ENCODE results near the gene NKX2-1.
"Not testable (repeated sequence)": the region's sequence is repeated elsewhere in the genome, so short reads cannot be mapped to it uniquely, and the experiment has no call there.

NKX2-1 gene

DNA sequence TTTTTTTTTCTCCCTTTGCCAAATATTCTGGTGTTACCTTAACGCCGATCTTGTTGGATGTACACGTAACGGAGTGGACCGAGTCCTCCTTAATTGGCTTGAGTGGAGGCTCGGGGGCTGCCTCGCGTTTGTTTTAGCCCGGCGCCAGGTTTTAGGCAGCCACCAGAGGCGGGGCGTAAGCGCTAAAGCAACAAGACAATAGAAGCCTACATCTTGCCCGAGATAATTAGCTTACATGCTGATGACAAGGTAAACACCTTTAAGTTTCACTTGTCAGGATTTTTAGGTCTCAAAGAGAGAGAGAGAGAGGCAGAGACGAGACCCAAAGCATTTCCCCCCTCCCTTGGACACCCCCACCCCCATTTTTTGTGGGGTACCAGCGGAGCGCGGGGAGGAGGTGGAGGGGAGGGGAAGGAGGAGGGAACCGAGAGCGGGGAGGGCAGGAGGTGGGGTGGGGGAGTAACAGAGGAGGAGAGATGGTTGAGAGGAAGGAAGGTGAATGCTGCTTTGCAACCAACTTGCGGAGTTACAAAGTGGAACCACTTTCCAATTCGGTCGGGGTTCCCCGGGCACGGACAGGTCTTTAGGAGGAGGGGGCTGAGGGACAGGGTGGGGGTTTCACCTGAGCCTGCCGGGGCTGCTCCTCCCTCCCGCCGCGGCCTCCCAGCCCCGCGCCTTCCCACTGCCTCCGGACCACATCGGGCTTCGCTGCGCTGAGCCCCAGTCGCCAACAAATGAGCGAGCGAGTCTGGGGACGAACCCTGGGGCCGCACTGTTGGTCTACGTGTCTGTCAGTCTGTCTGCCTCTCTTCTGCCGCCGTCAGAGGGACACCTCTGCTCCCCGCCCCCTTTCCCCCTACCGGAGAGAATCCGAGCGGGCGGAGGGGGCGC lies at the start of gene NKX2-1:
TSS of gene NKX2-1 (minus strand) at position 802 of the 891 bp plus-strand sequence. CDS start at position 699, 103 bp downstream.
- DNase-seq: peak; percentile 90

DNA sequence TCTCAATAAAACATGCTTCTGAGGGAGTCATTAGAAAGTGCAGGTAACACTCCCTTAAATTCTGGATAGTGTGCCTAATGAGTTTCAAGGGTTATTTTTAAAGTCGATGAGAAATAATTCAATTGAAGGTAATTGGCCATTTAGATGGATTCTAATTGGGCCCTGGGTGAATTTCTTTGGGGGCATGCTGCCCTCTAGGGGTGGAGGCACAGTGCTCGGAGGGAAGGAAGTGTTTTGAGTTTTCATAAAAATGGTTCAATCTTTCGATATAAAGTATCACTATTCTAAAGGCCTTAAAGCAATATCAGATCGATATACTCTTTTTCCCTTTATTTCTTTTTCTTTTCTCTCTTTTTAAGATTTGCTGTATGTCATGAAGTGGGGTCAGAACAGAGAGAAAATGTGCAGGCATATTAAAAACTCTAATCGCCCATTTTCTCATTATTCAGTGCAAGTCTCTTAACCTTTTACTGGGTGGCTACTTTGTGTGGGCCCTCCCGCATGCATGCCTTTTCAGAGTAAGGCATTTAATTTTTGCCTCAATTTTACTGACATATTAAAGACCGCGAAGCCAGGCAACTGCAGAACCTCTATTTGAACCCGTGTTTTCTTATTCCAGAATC lies 36.9 kb upstream of the NKX2-1 start:
- DNase-seq: peak; percentile 14

DNA sequence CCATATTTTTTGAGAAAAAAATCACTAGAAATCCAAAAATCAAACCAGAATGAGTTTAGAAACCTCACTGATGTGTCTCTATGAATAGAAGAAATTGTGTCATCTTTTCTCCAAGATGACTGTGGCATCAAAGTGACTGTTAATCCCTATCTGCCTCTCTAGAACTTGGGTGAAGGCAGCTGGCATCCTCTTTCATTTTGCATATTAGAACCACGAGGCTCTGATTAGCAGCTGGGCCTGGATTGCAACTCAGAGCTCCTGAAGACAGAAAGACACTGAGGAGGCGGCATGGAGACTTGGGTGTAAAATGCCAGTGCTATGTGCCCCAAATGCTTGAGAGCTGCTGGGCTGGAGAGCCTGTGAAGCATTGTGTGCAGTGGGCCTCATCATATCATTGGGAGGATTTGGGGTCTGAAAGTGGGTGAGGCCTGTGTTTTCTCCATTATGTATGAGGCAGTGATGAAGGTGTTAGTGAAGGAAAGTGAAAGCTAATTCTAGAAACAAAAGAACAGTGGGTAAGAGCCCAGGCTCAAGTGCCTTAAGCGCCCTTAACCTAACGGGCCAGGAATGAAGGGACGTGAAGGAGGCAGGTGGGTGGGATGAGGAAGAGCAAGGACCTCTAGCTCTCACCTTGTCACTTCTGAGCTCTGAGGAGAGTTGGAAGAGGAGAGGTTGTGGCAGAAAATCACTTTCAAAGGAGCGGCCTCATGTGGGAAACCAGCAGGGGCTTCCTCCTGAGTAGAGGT lies 36.1 kb upstream of the NKX2-1 start:
- no peak for DNase-seq

DNA sequence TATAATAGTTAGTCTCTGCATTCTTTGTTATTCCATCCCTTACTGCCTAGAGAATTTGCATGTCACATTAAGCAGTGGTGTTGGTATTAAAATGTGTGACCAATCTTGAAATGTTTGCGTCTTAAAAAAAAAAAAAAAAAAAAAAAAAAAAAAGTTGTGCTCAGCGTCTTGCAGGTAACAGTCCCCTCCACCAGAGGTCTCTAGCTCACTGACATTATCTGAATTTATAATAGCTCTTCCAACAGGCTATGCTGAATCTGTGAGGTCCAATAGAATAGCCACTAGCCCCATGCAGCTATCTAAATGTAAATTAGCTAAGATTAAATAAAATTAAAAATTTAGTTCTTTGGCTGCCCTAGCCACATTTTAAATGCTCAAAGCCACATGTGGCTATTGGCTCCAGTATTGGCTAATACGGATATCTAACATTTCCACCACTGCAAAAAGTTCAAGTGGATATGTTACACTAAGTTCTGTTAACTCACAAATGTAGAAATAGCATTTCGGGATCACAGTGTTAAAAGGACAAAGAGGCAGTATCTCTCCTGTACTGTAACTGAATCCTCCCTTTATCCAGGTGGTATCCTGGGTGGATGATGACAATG lies 33.7 kb upstream of the NKX2-1 start:
- peak; percentile 62 for DNase-seq

DNA sequence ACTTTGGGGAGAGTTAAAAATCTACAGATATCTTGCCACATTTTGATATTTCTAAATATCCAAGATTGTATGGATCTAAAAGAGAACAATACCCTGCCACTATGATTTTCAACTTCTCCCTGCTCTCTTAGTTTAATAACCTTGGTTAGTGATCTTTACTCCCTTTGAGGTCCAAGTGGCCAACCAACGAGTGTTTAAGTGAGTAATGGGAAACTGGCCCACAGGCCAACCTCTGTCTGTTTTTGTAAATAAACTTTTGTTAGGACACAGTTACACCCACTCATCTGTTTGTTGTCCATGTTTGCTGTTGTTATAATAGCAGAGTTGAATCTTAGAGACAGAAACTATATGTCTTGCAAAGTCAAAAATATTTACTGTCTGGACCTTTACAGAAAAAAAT lies 30.9 kb upstream of the NKX2-1 start:
- DNase-seq: no peak

DNA sequence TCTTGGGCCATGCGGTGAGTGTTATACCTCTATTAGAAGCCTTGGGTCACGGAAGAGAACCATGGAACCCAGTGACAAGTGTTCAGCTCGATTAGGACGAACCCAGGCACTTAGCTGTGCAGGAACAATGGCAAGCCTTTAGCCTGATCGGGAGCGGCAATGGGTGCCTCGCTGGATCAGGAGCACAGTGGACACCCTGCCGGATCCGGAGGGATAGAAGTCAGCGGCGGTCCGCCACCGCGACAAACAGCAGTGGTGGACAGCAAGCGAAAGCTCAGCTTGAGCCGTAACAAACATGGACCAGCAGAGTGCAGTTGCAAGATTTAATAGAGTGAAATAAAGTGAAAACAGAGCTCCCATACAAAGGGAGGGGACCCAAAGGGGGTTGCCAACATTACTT lies 24.2 kb upstream of the NKX2-1 start:
- DNase-seq: not testable (repeated sequence)

DNA sequence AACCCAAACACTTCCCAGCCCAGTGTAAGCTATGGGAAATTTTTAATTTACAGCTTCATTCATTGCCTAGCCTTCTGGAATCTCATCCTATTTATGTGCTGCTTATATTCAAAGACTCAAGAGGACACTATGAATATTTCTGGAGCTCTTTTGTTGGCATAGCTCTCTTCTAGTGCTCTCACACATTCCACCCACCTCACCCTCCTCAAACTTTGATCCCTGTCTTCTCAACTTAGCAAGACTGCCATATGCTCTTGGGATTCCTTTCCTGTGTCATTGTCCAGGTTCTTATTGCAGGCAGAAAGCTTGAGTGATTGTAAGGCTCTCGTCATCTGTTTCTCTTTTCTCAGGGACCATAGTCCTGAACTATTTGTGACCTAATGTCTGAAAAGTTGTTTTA lies 18.0 kb upstream of the NKX2-1 start:
- DNase-seq: no peak

DNA sequence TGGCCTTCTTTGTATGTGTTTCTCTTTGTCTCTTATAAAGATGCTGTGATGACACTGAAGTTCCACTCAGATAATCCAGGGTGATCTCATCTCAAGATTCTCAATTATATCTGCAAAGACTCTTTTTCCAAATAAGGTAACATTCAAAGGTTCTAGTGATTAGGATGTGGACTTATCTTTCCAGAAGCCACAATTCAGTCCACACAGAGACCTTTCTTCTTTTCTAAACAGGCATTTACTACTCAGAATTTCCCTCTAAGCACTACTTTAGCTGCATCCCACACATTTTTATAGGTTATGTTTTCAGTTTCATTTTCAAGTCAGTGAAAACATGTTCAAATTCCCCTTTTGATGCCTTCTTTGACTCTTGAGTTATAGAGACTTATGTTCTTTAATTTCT lies 9.0 kb upstream of the NKX2-1 start:
- no peak for DNase-seq

DNA sequence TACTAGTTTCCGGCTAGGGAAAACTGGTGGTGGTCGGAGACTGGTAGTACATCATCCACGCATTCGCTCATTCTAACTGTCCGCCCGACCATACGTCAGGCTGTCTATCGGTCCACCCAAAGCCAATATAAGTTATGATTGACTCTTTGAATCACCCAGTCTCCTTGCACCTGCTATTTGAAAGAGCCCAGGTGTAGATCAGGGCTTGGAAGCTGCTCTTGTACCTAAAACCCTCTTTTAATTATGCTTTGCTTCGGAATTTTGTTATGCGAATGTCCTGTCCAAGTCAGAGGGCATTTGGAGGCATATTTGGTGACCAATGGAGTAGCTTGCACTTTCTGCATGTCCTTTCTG lies 5.7 kb upstream of the NKX2-1 start:
- DNase-seq: no peak

DNA sequence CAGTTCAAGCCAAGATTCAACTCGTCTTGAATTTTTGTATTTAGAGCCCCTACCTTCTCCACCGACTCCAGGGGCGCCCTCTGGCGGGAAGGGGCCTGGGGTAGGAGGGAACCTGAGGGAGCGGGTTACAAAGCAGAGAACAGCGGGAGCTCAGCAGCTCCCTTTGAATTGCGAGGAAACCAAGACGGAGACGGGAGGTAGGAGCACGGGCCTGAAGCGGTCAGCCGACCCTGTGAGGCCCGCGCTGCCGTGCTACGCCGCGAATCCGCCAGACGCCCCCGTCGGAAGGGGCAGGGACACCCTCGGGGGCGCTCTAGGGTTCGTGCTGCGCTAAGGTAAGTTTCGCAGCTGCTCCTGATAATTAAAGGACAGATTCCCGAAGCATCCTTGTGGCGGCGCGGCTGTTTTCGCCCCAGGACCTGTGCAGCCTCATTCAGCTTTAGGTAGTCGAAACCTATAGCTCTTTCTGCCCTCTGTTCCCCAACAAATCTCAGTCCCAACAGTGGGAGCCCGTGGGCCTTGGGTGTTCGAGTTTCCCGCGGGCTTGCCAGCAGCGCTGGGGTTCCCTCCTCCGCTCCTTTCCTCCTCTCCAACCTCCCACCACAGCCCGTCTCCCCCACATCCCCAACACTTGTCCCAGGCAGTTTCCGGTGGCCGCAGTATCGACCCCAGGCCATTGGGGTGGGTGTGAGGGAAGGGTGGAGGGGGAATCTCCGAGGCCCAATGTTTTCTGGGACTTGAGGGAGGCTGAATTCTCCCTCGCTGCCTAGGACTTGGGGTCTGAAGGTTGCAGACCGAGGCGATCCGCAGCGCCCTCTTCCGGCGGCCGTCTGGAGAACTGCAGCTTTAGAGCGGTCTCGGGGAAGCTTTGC lies 5.1 kb upstream of the NKX2-1 start:
- DNase-seq: no peak

DNA sequence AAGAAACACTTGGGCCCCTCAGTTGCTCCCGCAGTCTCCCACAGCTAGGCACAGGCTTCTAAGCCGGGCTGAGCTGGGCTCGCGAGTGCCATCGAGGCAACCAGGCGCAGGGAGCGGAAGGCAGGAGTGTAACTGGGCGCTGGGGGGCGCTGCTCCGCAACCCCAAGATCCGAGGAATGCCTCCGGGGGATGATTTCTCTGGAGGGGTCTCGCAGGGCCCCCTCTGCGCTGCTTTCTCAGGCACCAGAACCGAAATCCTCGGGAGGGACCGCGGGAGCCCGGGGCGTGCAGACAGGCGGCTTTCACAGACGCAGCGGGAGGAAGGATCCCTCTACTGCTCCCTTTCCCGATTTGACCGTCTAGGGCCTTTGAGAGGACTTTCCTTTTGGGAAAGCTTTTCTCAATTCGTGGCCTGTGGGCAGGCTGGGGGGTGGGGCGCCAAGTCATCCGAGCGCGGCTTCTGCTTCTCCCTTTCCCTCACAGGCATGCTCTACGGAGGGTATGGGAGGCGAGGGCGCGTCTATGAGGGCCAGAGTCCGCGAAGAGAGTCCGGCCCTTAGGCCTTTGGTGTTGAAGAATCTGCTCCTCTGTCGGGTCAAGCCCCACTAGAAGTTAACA lies 4.3 kb upstream of the NKX2-1 start:
- DNase-seq: no peak

DNA sequence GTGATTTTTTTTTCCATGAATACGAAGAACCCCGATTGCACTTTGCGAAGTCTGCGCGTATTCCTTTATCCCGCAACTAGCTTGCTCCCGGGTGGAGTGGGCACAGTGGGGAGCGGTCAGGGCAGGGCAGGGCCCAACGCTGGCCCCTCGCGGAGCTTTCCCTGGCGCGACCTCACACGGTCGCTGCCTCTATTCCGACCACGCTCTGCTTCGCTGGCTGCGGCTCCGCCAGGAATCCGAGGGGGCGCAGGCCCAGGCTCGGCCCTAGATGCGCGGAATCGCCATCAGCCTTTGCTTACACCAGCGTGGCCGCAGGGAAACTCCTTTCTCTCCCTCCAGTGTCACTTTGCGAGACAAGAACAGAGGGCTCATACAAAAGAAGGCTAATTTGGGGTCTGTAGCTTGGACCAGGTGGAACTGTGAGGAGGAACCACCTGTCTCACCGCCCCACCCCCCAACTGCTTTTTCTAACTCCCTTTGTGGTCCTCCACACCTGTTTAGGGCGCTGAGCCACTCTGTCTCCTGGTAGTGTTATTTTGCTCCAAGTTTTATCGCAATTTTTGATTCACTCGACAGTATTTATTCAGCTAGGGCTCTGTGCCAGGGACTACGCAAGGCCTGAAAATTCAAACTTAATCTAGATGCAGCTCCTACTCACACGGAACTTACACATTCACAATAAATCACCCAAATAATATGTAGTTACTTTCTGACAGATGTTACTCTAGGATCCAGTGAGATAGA lies 3.1 kb upstream of the NKX2-1 start:
- no peak for DNase-seq

DNA sequence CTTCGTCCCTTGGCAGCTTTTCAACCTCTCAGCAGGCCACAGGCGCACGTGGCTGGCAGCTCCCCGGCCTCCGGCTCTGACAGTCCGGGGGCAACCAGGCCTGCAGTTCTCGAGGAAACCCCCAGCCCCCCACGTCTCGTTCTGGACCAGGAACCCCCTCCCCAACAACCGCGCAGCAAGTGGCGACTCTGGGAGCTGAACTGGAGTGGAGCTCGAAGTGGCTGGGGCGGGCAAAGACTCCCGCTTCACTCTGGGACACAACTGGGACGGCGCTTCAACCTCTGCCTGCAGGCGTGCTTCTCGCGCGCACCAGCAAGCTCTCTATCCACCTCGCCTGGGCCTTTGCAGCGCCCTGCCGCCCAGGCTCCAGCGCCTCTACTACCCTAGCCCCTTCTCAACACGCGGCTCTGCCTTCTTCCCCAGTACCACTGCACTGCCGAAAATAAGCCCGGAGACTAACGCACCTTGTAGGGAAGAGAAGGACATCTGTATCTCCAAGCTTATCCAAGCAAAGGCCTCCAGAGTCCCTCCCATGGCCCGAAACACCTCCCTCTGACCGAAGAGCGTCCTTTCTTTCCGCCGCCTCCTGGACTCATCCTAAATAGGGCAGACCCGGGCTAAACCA lies 2.4 kb upstream of the NKX2-1 start:
- no peak for DNase-seq

DNA sequence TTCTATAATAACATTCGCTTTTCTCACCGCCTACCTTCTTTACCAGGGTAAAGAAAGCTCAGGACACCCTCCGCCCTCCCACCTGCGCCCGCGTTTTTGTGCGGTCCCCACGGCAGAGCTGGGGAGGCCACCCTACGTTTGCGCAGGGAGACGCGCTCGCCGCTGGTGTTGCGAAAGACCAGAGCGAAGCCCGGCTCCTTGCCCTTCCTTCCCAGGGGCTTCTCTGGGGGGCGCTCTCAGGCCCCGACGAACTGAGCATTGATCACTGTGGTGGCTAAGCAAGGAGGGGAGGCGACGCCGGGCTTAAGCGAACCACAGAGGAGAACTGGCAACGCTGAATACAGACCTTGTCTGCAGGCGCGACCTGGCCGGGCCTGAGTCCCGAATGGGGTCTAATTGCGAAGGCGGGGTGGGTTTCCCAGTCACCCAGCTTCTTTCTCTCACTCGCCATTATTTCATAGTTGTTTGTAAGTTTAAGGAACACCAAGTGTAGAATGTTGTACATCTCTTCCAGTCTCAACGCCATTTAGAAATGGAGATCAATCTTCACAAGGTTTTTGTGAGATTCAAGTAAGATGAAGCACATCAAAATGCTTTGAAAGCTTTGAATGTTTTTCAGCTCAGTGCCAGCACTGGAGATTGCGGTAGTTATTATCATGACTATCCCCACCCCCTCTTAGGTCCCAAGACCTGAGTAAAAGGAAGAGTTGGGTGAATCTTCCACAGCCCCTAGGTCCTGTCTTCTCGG lies 1.7 kb upstream of the NKX2-1 start:
- no peak for DNase-seq

DNA sequence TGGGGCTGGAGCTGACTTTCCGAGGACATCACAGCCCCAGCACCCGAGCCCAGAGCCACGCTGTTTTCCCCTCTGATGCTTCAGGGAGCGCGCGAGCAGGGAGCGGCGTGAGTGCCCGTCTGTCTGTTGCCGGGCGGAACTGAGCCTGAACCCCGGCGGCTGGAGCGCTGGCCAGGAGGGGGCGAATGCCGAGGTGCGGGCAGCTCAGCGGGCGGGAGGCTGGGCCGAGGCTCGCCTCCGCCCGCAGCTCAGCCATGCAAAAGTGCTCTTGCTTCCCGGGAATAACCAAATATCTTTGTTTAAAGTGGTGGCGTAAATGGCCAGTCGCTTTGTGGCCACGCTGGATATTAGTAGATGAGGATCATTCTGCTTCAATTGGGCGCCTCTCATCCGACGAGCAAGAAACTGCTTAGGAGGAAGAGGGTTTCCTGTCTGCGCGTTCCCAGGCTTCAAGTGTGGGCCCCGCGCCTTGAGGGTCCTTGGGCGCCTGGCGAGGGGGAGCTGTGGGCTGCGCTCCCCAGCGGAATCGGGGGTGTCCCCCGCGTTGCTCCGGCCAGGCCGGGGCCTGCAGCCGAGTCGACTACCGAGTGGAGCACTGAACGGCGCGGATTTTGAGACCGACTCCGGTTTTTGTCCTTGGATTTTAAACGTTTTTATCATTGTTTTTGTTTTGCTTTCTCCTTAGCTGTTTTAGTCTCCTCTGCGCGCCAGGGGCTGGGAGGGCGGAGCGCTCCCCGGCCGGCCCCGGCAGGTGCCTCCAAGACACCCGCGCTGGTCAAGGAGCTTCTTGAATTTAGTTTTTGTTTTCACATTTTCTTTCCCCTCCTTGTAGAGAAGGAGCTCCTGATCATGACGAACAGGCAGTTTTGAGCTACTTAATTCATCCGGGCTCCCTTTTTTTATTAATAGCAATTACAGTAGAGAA lies 831 bp upstream of the NKX2-1 start:
- peak; percentile 83 for DNase-seq

DNA sequence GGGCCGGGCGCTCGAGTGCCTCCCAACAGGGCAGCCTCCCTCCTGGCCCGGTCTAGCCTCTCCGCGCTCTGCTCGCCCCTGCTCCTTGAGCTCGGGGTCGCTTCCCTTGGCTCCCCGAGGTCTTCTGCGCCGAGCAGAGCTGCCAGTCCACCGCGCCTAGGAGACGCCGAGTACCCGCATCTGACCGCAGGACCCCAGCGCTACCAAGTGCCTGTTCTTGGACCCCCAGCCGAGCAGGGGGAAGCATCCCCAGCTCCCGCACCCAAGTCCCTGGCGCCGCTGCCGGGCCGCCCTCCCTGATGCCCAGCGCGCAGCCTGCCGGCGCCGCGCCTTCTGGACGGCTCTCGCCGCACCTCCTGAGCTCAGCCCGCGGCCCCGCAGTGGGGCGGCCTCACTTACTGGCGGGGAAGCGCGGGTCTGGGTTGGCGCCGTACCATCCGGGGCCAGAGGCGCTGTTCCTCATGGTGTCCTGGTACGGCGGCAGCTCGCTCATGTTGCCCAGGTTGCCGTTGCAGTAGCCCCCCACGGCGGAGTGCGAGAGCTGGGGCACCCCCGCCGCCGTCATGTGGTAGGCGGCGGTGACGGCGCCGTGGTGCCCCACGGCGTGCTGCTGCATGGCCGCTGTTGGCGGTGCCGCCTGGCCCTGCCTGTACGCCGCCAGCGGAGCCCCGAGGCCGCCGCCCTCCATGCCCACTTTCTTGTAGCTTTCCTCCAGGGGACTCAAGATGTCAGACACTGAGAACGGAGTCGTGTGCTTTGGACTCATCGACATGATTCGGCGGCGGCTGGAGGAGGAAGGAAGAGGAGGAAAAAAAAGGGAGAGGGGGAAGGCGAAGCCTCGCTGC lies 1.2 kb downstream of the NKX2-1 start:
- no peak for DNase-seq

DNA sequence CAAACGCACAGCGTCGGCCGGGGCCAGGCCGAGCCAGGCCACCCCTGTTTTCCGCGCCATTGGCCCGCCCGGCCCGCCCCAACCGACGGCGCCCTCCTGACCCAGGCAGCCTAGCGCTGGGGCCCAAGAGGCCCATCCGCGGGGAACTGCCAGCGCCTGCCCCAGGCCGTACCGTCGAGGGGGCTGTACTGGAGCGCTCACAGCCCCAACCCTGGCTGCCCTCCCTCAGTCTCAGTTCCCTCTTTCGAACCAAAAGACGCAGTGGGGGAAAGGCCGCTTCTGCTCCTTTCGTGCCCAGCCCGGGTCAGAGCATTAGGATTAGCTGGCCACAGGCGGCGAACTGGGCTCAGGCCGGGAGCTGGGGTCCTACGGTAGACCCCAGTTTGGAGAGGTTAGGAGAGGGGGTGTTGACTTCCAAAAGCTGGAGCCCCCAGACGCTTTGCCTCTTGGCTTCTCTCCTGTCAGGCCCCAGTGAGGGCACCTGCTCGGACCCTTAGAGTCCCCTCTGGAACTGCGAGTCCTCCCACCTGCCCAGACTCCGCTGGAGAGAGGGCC lies 1.9 kb downstream of the NKX2-1 start:
- DNase-seq: no peak

Measured in NCI-H1092 (cell line).